Thyroid gland (tissue), 4 donors: ENCODE measurements around the gene MRPS6. TPM values are rescaled to one million over a fixed set of nuclear protein-coding genes. Genes with fewer than 3 reads are reported as not detected.

Source experiments
- total RNA-seq, 4 donors: library from RNA; depleted of rRNA; stranded (reverse); fragments of >200 nt; gene quantifications; one replicate each; pipeline ENCODE4 v1.2.3, GENCODE V29; 2016

MRPS6 gene
- total RNA-seq, 4 donors from 2014 or later = 64.9 to 104 (median 75.9) TPM

Other genes with a start within 250 kb of the MRPS6 start
- 100 to 1,000 TPM; 201 to 300 (median 256) TPM for gene ATP5PO, start 157.8 kb upstream of the MRPS6 start, total RNA-seq
- gene SLC5A3, start within 50 bp of the MRPS6 start, total RNA-seq = 100 to 1,000 TPM; 125 to 171 (median 161) TPM